Memory B cell (primary cell): Measurements from ENCODE around the gene CTSE.
A peak's percentile ranks its signal among the peaks of the same experiment; 100 is the strongest.

Source experiments
- ATAC-seq: fragments of 150-1000 bp; cut with Tn5 transposase; 2 replicates; pipeline ENCODE4 v1.10.0; 2021; ENCODE audit warnings: low read depth, mild to moderate bottlenecking, moderate library complexity
- DNase-seq, 2 donors: peaks; one replicate each; pipeline ENCODE4 v3.0.0; 2022; ENCODE audit warnings: low spot score in 2 of 2
- H3K27ac Mint-ChIP-seq: one replicate; pipeline ENCODE4 v1.8.0; 2022; ENCODE audit warnings: mild to moderate bottlenecking, moderate library complexity, mixed read lengths
- H3K27me3 Mint-ChIP-seq: one replicate; pipeline ENCODE4 v1.8.0; 2022; ENCODE audit warnings: mixed read lengths
- H3K36me3 Mint-ChIP-seq: one replicate; pipeline ENCODE4 v1.8.0; 2022; ENCODE audit warnings: mild to moderate bottlenecking, mixed read lengths
- H3K4me1 Mint-ChIP-seq: one replicate; pipeline ENCODE4 v1.8.0; 2022; ENCODE audit warnings: mixed read lengths
- H3K4me3 Mint-ChIP-seq: one replicate; pipeline ENCODE4 v1.8.0; 2022; ENCODE audit warnings: mild to moderate bottlenecking, moderate library complexity, mixed read lengths
- H3K9me3 Mint-ChIP-seq: one replicate; pipeline ENCODE4 v1.8.0; 2022; ENCODE audit warnings: mixed read lengths

CTSE gene

DNA sequence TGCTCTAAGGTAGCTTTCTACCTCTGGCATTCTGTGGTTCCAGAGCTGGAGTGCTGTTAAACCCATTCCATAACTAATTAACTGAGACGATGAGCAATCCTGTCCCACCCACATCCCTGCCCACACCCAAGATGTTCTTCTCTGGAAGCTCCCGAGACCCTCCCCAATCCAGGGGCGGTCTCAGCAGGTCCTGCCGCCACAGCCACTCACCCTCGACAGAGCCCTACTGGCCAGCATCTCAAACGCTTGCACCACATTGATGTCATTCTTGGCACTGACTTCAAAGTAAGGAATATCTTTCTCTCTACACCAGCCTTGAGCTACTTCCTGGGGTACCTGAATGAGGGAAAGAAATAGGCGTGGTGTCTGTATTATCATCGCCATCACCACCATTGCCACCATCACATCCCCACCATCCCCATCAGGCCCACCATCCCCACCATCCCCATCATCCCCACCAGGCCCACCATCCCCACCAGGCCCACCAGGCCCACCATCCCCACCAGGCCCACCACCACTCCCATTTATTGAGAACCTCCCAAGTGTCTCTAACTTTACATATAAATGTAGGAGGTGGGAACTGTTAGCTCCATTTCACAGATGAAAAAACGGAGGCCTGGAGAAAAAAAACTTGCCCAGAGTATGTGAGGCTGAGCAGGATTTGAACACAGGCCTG is 38.2 kb downstream of the CTSE start:
- no peak overlapping the region for H3K4me3 Mint-ChIP-seq
- H3K27ac Mint-ChIP-seq = no peak overlapping the region
- peaks cover 3% of the 10 kb centered on the region for H3K4me1 Mint-ChIP-seq
- no peak for DNase-seq
- peaks cover 1% of the 10 kb centered on the region for H3K9me3 Mint-ChIP-seq
- no peak for ATAC-seq
- peaks cover 7% of the 10 kb centered on the region for H3K27me3 Mint-ChIP-seq
- H3K36me3 Mint-ChIP-seq = peaks cover 3% of the 10 kb centered on the region

DNA sequence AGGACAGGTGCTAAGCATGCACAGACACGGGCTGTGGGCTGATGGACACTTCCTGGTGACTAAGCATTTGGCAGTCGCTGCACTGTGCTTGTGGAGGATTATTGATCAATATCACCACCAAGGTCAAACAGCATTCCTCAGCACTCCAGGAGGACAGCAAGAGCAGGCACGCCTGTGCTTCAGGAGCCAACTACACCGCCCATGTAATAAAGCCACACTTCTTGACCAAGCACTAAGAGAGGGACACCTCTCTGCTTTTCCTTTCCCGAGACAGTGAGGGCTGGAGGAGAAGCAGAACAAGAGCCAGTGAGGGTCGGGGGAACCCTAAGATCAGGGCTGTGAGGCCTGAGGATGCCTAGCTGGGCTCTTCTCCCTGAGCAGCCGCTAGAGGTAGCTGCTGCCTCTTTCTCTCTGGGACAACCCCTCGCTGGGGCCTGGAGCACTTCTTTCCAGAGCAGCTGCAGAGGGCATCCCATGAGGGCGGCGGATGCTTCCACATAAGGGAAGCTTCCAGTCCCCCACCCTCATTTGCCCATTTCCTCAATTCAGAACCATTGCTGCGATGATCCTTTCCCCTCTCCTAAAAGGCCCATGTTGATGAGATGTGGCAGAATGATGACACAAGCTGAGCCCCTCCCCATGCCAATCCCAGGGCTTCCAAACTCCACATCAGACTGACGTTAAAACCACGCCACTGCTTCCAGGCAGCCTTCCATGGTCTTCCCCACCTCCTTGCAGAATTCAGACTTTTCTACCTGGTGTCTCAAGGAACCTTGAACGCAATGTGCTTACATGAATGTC is 39.6 kb downstream of the CTSE start:
- peak; percentile 90 for ATAC-seq

DNA sequence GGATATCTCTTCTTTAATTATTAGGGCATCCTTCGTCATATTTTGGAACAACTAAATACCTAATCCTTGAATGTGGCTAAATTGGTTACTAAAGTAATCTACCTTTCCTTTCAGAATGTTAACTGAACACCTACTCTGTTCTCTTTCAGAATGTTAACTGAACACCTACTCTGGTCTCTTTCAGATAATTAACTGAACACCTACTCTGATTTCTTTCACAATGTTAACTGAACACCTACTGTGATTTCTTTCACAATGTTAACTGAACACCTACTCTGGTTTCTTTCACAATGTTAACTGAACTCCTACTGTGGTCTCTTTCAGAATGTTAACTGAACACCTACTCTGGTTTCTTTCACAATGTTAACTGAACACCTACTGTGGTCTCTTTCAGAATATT is 42.4 kb downstream of the CTSE start:
- Mint-ChIP-seq H3K27me3 (no peaks in the 10 kb centered on the region), H3K9me3 (peaks cover 1% of the 10 kb centered on the region), H3K4me3 (no peak overlapping the region), H3K4me1 (no peaks in the 10 kb centered on the region), H3K27ac (no peak overlapping the region), H3K36me3 (peaks cover 3% of the 10 kb centered on the region)
- DNase-seq = no peak
- ATAC-seq = no peak

More for the DNA sequence above, 39.6 kb downstream of the CTSE start:
- Mint-ChIP-seq H3K27me3 (no peaks in the 10 kb centered on the region), H3K4me3 (no peak overlapping the region), H3K9me3 (peaks cover 1% of the 10 kb centered on the region), H3K36me3 (peaks cover 3% of the 10 kb centered on the region), H3K4me1 (no peaks in the 10 kb centered on the region), H3K27ac (no peak overlapping the region)
- peak in 1 of 2 donors; percentile 30 for DNase-seq

DNA sequence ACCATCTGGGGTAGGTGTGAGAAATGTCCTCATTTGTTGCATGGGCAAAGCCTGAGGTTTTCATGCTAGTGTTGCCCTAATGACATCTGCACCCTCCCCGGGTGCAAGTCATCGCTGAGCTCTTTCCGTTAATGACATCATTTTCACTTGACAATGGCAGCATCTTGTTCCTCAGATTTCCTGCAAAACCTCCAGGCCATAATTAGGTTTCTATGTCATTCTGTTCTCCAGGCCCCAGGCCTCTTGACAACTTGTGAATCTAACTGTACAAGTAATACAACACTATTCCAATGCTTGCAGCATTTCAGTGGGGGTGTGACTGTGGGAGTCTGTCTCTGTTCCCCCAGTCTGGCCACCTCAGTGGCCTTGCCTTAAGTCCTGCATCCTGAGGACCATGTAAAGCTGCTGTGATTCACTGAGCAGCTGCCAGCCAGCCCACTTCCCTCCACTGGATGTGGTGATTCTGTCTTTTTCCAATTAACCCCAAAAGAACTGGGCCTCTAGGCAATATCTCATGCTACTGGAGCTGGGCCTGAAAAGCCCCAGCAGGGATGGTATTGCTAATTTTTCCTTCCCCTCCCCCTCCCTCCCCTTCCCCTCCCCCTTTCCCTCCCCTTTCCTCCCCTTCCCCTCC is 43.3 kb downstream of the CTSE start:
- H3K27me3 Mint-ChIP-seq = no peaks in the 10 kb centered on the region
- H3K9me3 Mint-ChIP-seq = peaks cover 1% of the 10 kb centered on the region
- no peak for ATAC-seq
- H3K4me3 Mint-ChIP-seq = no peak overlapping the region
- no peaks in the 10 kb centered on the region for H3K4me1 Mint-ChIP-seq
- DNase-seq = no peak
- peaks cover 3% of the 10 kb centered on the region for H3K36me3 Mint-ChIP-seq
- no peak overlapping the region for H3K27ac Mint-ChIP-seq

DNA sequence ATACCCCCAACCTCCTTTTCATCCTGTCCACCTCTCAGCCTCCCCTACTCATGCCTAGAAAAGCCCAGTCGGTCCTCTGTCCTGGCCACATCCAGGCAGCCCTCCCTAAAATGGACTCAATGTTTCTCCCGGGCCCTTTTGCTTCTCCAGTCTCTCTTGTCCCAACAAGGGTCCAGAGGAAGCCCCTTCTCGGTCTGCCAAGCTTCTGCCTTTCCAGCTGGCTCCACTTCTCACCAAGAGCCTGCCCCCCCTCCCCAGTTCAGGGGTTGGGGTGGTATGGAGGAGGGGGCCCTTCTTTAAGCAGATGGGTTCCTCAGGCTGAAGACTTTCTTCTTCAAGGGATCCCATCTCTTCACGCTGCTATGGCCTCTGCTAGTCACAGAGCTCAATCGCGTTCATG is 44.4 kb downstream of the CTSE start:
- H3K9me3 Mint-ChIP-seq = peaks cover 1% of the 10 kb centered on the region
- H3K4me1 Mint-ChIP-seq = peaks cover 6% of the 10 kb centered on the region
- H3K27me3 Mint-ChIP-seq = peaks cover 9% of the 10 kb centered on the region
- H3K4me3 Mint-ChIP-seq = no peak overlapping the region
- DNase-seq (no peak), ATAC-seq (no peak)
- peaks cover 3% of the 10 kb centered on the region for H3K36me3 Mint-ChIP-seq
- H3K27ac Mint-ChIP-seq = no peak overlapping the region

DNA sequence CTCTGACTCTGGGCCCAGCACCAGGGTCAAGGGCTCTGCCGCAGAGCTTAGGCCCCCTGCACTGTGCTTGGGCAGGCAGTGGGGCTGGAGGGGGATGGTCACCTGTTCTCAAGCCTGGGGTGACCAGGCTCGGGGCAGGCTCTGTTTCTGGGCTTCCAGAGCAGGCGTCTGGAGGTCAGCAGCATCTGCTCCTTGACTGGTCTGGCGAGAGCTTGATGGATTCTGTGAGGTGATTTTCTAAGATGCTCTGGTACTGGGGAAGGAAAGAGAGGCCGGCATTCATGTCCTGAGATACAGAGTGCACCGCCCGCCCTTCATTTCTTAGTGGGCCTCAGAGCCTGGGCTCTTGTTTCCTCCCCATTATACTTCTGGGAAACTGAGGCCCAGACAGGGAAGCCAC is 45.0 kb downstream of the CTSE start:
- Mint-ChIP-seq H3K4me1 (peaks cover 11% of the 10 kb centered on the region), H3K9me3 (peaks cover 1% of the 10 kb centered on the region), H3K36me3 (peaks cover 3% of the 10 kb centered on the region), H3K27me3 (peaks cover 13% of the 10 kb centered on the region), H3K27ac (no peak overlapping the region), H3K4me3 (no peak overlapping the region)
- no peak for ATAC-seq
- no peak for DNase-seq

DNA sequence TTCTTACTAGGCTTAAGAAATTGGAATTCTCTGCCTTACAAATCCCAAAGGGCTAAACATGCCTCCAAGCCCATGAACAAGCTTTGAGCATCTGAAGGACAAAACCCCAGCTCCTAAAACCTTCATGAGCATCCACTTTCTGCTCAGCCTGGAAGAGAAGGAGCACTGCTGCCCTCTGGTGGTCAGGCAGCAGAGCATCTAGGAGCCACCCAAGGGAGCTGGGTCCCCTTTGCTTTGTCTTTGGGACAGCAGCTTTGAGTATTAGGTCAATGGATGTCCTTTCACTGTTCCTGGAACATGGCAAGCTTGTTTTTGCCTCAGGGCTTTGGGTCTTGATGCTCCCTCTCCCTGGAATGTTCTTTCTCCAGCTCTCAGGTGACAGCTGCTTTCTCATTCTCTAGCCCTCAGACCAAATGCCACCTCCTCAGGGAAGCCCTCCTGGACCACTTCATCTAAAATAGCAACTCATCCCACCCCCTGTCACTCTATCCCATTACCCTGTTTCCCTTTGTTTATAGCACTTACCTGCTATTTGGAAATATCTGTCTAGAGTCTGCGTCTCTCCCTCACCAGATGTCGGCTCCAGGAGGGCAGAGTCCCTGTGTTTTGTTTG is 46.2 kb downstream of the CTSE start:
- ATAC-seq (peak; percentile 94), DNase-seq (peak; percentile 72 to 78)
- H3K4me1 Mint-ChIP-seq = peaks cover 22% of the 10 kb centered on the region
- no peak overlapping the region for H3K4me3 Mint-ChIP-seq
- H3K27me3 Mint-ChIP-seq = peaks cover 17% of the 10 kb centered on the region
- H3K36me3 Mint-ChIP-seq = peaks cover 3% of the 10 kb centered on the region
- no peak overlapping the region for H3K27ac Mint-ChIP-seq
- peaks cover 1% of the 10 kb centered on the region for H3K9me3 Mint-ChIP-seq

DNA sequence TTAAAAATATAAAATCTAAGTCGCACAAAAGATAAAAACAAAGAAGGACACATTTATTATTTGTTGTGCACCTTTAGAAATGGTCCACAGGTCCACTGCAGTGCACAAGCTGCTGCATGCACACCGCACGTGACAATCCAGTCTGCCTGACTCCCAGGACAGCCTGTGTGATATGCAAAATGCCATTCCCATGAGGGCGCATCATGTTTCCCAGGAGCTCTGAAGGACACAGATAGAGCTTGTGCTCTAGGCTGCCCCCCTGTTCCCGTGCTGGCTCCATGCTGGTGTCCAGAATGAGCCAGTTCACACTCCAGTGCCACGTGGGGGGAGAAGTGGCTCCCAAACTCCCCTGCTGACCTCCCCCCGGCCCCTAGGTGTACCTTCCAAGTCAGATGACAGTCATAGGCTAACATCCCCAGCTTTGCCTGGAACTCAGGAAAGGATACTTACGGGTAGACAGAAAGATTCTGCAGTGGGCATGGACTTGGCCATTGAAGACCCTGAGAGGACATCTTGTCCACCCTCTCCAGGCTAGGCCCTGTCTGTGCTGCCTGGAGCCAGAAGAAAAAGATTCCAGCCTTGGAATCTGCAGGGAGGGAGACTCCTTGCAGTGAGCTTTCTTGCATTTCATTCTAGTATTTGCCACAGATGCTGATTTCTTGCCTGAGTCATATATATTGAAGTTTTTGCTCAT is 46.8 kb downstream of the CTSE start:
- H3K4me3 Mint-ChIP-seq = no peak overlapping the region
- peaks cover 22% of the 10 kb centered on the region for H3K4me1 Mint-ChIP-seq
- peaks cover 17% of the 10 kb centered on the region for H3K27me3 Mint-ChIP-seq
- DNase-seq (no peak), ATAC-seq (no peak)
- no peaks in the 10 kb centered on the region for H3K9me3 Mint-ChIP-seq
- H3K36me3 Mint-ChIP-seq = peaks cover under 1% of the 10 kb centered on the region
- H3K27ac Mint-ChIP-seq = no peak overlapping the region

DNA sequence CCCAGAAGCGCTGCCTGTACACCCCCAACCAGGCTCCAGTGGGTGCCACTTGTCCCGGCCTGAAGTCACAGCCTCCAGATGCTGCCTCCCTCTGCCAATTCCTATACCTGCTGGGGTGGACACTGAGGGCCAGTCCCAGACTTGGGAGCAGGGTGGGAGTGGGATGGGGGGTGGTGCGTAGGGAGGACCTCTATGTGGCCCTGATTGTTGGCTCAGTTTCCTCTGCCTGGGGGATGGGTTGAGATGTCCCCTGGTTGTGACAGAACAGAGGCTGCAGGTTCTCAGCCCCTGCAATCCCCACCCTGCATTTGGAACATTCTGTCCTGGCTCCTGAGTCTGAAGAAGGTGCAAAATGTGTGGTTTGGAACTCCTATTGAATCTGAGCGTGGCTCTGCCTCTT is 47.7 kb downstream of the CTSE start:
- H3K36me3 Mint-ChIP-seq = no peaks in the 10 kb centered on the region
- no peak overlapping the region for H3K27ac Mint-ChIP-seq
- no peak for ATAC-seq
- no peaks in the 10 kb centered on the region for H3K9me3 Mint-ChIP-seq
- peaks cover 17% of the 10 kb centered on the region for H3K27me3 Mint-ChIP-seq
- peaks cover 22% of the 10 kb centered on the region for H3K4me1 Mint-ChIP-seq
- no peak for DNase-seq
- H3K4me3 Mint-ChIP-seq = no peak overlapping the region

DNA sequence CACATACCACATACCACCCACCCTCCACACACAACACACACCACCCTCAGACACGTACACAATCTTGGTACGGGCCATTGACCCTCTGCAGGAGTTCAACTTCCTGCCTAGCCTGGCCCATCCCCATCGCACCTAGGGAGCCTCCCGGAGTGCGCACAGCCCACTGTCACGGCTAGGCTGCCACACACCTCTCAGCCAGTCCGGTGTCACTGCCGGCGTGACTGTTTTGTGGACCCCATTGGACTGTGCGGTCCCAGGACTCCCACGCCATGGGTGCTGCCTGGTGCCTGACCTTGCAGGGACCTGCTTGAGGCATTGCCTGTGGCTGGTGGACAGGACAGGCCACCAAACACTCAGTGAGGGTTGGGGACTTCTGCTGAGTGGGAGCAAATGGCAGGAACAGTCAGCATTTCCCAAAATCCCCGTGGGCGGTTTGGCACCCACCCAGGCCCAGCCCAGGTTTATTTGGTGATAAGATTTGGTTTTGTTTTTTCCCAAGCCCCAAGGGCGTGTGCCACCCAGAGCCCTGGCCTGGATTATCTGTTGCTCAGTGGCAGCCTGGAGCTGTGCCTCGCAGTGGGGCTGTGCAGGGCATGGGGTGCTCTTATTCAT is 48.2 kb downstream of the CTSE start:
- H3K27ac Mint-ChIP-seq = no peak overlapping the region
- H3K9me3 Mint-ChIP-seq = no peaks in the 10 kb centered on the region
- H3K27me3 Mint-ChIP-seq = peaks cover 17% of the 10 kb centered on the region
- ATAC-seq (no peak), DNase-seq (no peak)
- no peaks in the 10 kb centered on the region for H3K36me3 Mint-ChIP-seq
- H3K4me3 Mint-ChIP-seq = no peak overlapping the region
- peaks cover 22% of the 10 kb centered on the region for H3K4me1 Mint-ChIP-seq

DNA sequence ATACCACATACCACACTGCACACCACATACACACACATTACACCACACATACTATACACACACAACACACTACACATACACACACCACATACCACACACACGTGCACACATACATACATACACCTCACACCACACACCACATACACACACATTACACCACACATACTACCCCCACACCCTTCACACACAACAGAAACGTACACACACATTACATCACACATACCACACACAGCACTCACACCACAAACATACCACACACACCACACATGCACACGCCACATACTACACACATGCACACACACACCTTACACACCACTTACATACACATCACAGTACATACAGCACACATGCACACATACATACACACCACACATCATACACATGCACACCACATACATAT is 49.0 kb downstream of the CTSE start:
- no peaks in the 10 kb centered on the region for H3K36me3 Mint-ChIP-seq
- H3K9me3 Mint-ChIP-seq = no peaks in the 10 kb centered on the region
- H3K4me1 Mint-ChIP-seq = peaks cover 22% of the 10 kb centered on the region
- H3K27ac Mint-ChIP-seq = no peak overlapping the region
- no peak for ATAC-seq
- H3K4me3 Mint-ChIP-seq = no peak overlapping the region
- H3K27me3 Mint-ChIP-seq = peaks cover 17% of the 10 kb centered on the region
- no peak for DNase-seq

DNA sequence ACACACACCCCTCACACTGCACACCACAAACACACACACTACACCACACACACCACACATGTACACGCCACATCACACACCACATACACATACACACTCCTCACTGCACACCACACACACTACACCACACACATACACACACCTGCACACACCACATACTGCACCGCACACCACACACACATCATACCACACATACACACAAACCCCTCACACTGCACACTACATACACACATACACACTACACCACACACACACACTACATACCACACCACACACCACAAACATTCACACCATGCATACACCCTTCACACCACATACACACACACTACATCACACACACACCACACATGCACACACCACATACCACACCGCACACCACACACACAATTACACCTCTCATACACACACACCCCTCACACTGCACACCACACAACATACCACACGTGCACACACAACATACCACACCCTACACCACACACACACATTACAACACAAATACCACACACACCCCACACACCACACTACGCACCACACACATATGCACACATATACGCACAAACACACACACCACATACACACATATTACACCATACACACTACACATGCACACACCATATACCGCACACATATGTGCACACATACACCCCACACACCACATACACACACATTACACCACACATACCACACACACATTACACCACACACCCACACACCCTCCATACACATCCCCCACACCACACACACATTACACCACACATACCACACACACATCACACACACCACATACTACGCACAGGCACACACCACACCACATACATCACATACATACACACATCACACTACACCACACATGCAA is 50.1 kb downstream of the CTSE start:
- Mint-ChIP-seq H3K27ac (no peak overlapping the region), H3K36me3 (no peaks in the 10 kb centered on the region), H3K9me3 (no peaks in the 10 kb centered on the region), H3K4me1 (peaks cover 22% of the 10 kb centered on the region), H3K27me3 (peaks cover 17% of the 10 kb centered on the region), H3K4me3 (no peak overlapping the region)
- ATAC-seq (no peak), DNase-seq (no peak)
